T-helper 2 cell (primary cell): ENCODE measurements around the gene LPGAT1.
A peak's percentile ranks its signal among the peaks of the same experiment; 100 is the strongest.
"Not testable (repeated sequence)": the region's sequence is repeated elsewhere in the genome, so short reads cannot be mapped to it uniquely, and the experiment has no call there.

Experiments
- DNase-seq, 5 experiments: peaks; one replicate each; pipeline versions ENCODE4 v3.0.0 to v3.0.0-alpha.2; 2012 to 2022
- total RNA-seq, 2 donors: gene quantifications; one replicate each; lab custom pipeline; 2026; lab: John Stamatoyannopoulos, UW

LPGAT1 gene
- total RNA-seq: 68.0 to 80.5 reads per million in 2 donors

GRCh38 chr1:211830328-211831142 is at the start of gene LPGAT1:
Gene LPGAT1, minus strand, starts transcription at chr1:211830763. Its CDS starts 1,467 bp downstream, at chr1:211829296.
- peak; percentile 52 to 68 (median 60) for DNase-seq

GRCh38 chr1:211879475-211879874 is 48.9 kb upstream of the LPGAT1 start:
- no peak for DNase-seq

GRCh38 chr1:211876851-211877590 is 46.5 kb upstream of the LPGAT1 start:
- DNase-seq: no peak

- DNase-seq: no peak
Measured at GRCh38 chr1:211875541-211875940, 45.0 kb upstream of the LPGAT1 start.

- DNase-seq: no peak
Measured at GRCh38 chr1:211874521-211875347, 44.2 kb upstream of the LPGAT1 start.

- not testable (repeated sequence) for DNase-seq
Measured at GRCh38 chr1:211873731-211874130, 43.2 kb upstream of the LPGAT1 start.

GRCh38 chr1:211870156-211870555 is 39.6 kb upstream of the LPGAT1 start:
- no peak for DNase-seq

- DNase-seq: no peak
Measured at GRCh38 chr1:211865180-211865579, 34.6 kb upstream of the LPGAT1 start.

- DNase-seq: no peak
Measured at GRCh38 chr1:211859405-211859804, 28.8 kb upstream of the LPGAT1 start.

GRCh38 chr1:211851174-211851573 is 20.6 kb upstream of the LPGAT1 start:
- DNase-seq: no peak

- no peak for DNase-seq
Measured at GRCh38 chr1:211843507-211844298, 13.1 kb upstream of the LPGAT1 start.

- peak in 1 of 5 experiments; percentile 44 for DNase-seq
Measured at GRCh38 chr1:211843018-211843417, 12.5 kb upstream of the LPGAT1 start.

GRCh38 chr1:211842518-211842917 is 12.0 kb upstream of the LPGAT1 start:
- no peak for DNase-seq

GRCh38 chr1:211839106-211839505 is 8.5 kb upstream of the LPGAT1 start:
- DNase-seq: no peak

GRCh38 chr1:211833174-211833820 is 2.7 kb upstream of the LPGAT1 start:
- DNase-seq: peak in 1 of 5 experiments; percentile 58

- peak in 1 of 5 experiments; percentile 29 for DNase-seq
Measured at GRCh38 chr1:211832661-211833060, 2.1 kb upstream of the LPGAT1 start.

GRCh38 chr1:211831558-211832323 is 1.2 kb upstream of the LPGAT1 start:
- no peak for DNase-seq

- DNase-seq: peak in 2 of 5 experiments; percentile 18 to 33
Measured at GRCh38 chr1:211830055-211830327, 572 bp downstream of the LPGAT1 start.

- no peak for DNase-seq
Measured at GRCh38 chr1:211829343-211830054, 1.1 kb downstream of the LPGAT1 start.
